Cardiac fibroblast (primary cell): Measurements from ENCODE around the gene GJE1.
"Not testable (repeated sequence)": the region's sequence is repeated elsewhere in the genome, so short reads cannot be mapped to it uniquely, and the experiment has no call there.

Source experiments
- DNase-seq, 2 donors: peaks; one replicate each; pipeline versions ENCODE4 v3.0.0 to v3.0.0-alpha.2; 2010; ENCODE audit warnings: low read depth in 2 of 2
- H3K4me3 ChIP-seq, 2 donors: replicated peaks in 1 of 2; 1 replicate in 1 of 2; 2 replicates in 1 of 2; pipeline ENCODE4 v1.5.1; 2011; ENCODE audit warnings: low read depth in 2 of 2, low read length in 2 of 2, mild to moderate bottlenecking in 2 of 2, moderate library complexity in 1 of 2
- TF ChIP-seq, protein P1 (sequence below): IDR thresholded peaks from one replicate; pipeline ENCODE4 v1.5.1; 2011; ENCODE audit warnings: low read depth, mild to moderate bottlenecking, low read length, inconsistent platforms

Gene GJE1, protein sequence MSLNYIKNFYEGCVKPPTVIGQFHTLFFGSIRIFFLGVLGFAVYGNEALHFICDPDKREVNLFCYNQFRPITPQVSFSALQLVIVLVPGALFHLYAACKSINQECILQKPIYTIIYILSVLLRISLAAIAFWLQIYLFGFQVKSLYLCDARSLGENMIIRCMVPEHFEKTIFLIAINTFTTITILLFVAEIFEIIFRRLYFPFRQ

DNA sequence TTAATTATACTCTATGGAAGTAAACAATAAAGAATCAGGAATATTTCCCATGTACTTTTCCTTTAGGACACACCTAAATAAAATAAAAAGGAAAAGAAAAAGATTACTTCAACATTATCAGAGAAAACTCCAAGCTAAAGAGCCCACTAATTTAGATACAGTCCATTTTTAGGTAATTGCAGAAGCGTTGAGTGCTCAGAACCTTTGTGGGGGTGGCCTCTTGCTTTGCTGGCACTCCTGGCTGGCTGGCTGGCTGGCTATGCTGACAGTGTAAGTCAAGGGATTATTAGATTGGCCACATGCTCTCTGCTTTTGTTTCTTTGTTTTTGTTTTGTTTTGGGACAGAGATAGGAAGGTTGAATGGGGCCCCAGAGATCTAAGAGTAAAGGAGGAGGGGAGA, at the start of gene GJE1:
Gene GJE1, plus strand, starts transcription at position 301 of the 400 bp plus-strand sequence. CDS start 234 bp downstream, outside the sequence.
- TF ChIP-seq, protein P1, sequence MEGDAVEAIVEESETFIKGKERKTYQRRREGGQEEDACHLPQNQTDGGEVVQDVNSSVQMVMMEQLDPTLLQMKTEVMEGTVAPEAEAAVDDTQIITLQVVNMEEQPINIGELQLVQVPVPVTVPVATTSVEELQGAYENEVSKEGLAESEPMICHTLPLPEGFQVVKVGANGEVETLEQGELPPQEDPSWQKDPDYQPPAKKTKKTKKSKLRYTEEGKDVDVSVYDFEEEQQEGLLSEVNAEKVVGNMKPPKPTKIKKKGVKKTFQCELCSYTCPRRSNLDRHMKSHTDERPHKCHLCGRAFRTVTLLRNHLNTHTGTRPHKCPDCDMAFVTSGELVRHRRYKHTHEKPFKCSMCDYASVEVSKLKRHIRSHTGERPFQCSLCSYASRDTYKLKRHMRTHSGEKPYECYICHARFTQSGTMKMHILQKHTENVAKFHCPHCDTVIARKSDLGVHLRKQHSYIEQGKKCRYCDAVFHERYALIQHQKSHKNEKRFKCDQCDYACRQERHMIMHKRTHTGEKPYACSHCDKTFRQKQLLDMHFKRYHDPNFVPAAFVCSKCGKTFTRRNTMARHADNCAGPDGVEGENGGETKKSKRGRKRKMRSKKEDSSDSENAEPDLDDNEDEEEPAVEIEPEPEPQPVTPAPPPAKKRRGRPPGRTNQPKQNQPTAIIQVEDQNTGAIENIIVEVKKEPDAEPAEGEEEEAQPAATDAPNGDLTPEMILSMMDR = no peak
- H3K4me3 ChIP-seq = no peak within 1 kb of the TSS
- no peak for DNase-seq

DNA sequence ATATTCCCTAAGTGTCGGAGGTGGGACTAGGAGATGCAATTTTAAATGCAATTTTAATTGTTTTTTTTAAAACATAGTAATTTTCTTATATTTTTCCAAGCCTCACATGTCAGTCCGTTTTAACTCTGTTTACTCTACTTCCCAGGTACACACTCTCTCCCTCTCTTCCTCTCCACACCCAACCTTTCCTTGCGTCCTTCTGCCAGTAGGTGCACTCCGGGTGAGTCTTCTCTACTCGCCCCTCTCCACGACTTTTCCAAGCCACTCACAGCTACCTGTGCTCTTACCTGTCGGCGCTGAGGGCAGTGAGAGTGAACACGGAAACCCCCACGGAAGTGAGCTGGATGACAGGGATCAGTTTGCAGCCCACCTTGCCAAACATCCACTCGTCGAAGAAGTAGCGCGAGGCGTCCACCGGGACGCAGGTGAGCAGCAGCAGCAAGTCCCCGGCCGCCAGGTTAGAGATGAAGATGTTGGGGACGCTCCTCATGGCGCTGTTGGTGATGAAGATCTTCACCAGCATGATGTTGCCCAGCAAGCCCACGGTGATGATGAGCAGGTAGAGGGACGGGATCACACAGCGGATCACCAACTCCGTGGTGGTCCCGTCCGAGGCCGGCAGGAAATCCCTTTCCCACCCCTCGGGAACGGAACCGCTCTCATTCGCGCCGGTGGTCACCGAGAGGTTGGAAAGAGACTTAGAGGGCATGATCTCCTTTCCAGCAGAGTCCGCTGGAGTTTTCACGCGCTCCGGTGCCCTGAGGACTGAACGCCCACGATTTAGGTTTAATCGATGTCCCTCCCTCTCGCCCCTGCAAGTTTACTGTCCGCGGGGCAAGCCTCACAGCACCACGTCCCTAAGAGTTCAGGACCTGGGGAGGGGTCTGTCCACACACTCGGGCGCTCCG, 44.5 kb upstream of the GJE1 start:
- DNase-seq = no peak
- TF ChIP-seq, protein P1 = no peak
- no peak overlapping the region for H3K4me3 ChIP-seq

DNA sequence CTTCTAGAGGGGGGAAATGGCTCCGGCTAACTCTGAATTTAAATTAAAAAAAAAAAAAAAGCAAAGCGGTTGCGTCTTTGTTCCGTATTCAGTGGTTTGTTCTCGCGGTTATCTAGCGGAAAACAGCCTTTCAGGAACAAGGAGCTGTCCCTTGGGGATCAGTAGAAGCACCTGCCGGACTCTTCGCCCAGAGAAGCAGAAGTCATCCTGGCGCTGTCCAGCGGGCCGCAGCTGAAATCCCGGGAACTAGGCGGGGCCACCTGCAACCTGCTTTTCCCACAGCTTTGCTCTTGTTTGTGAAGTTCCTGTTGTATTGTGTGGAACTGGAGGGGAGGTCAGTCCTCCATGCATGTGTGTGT, 43.9 kb upstream of the GJE1 start:
- TF ChIP-seq, protein P1 = no peak
- peak; percentile 47 to 48 for DNase-seq
- no peak overlapping the region for H3K4me3 ChIP-seq

DNA sequence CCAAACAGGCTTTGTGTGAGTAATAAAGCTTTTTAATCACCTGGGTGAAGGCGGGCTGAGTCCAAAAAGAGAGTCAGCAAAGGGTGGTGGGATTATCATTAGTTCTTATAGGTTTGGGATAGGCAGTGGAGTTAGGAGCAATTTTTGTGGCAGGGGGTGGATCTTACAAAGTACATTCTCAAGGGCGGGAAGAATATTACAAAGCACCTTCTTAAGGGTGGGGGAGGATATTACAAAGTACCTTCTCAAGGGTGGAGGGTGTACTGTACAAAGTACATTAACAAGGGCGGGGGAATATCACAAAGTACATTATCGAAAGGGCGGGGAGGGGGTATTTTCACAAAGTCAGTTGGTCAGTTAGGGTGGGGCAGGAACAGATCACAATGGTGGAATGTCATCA, 27.9 kb upstream of the GJE1 start:
- H3K4me3 ChIP-seq, DNase-seq: not testable (repeated sequence)

DNA sequence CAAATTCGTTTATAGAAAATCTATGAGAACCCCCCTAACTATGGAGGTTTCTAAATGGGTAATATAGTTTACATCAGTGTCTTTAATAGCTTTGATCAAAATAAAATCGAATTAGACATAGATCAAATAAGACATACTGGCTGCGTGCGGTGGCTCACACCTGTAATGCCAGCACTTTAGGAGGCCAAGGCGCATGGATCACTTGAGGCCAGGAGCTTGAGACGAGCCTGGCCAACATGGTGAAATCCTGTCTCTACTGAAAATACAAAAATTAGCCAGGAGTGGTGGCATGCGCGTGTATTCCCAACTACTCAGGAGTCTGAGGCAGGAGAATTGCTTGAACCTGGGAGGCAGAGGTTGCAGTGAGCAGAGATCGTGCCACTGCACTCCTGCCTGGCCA, 21.9 kb upstream of the GJE1 start:
- H3K4me3 ChIP-seq, DNase-seq: not testable (repeated sequence)

DNA sequence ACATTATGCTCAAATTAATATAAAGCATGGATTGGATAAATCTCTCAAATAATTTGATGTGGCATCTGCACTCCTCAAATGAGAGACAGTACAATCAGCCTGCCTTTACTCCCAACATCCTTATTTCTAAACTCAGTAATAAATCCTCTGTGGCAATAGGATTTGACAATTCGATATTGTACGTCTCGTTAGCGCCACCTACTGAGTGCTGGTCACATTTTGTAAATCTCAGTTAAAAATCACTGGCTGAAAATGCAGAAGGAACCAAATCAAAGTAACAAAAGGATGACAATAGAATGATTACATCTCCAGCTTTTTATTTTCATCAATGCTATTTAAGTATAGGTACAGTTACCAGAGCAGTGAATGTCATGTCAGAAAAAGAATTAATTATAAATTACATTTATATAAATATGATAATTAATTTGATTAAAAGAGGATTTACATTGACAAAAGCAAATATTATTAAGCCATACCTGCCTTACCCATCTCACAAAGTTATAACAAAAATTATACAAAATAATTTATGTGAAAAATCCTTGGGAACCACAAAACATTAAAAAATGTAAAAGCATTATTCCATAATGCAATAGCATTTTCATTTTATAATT, 20.2 kb upstream of the GJE1 start:
- H3K4me3 ChIP-seq = no peak overlapping the region
- DNase-seq = peak; percentile 86 to 87
- TF ChIP-seq, protein P1 = peak; percentile 69

DNA sequence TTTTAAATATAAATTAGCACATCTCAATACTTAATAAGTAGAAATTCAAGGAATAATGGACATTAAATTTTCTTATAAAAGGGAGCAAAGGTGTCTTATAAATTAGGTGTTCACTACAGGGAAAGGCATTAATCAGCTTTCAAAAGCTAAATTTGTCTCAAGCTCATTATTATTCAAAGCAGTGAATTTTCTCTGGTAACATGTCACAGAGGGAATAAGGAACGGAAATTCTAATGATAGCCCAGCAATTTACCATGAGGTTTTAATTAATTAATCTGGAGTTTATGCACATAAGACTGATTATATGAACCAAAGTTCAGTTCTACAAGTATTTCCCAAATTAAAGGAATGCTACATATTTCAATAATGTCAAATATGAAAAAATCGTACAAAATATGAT, 15.4 kb upstream of the GJE1 start:
- DNase-seq = no peak
- H3K4me3 ChIP-seq = no peak overlapping the region
- TF ChIP-seq, protein P1 = no peak
